GM23248 (cell line): ENCODE data around the gene SOCS4.

Source experiments
- EZH2 ChIP-seq: fragments of 200-600 bp; sonication (generic); IDR thresholded peaks from 2 replicates; pipeline ENCODE4 v1.6.1; 2018; ENCODE audit warnings: antibody characterized with exemption, mild to moderate bottlenecking; ENCODE audit not compliant: insufficient read depth, poor library complexity, severe bottlenecking
- EZH2phosphoT487 ChIP-seq: fragments of 200-600 bp; sonication (generic); IDR thresholded peaks from 2 replicates; pipeline ENCODE4 v1.6.1; 2018; ENCODE audit warnings: antibody characterized with exemption, moderate library complexity, mild to moderate bottlenecking, low read depth; ENCODE audit not compliant: insufficient read depth

GRCh38 chr14:55026441-55026792, 619 bp upstream of the SOCS4 start:
- TF ChIP-seq EZH2phosphoT487 (no peak), EZH2 (no peak)
